Measurements from ENCODE around the gene MIOX.

Gene MIOX

GRCh38 chr22:50455201-50455600 lies 31.5 kb upstream of the MIOX start:
- no peak for DNase-seq

- no peak for DNase-seq
These were observed 30.6 kb upstream of the MIOX start for GRCh38 chr22:50456026-50456425.

GRCh38 chr22:50456466-50457234 lies 30.0 kb upstream of the MIOX start:
- no peak for DNase-seq

DNA sequence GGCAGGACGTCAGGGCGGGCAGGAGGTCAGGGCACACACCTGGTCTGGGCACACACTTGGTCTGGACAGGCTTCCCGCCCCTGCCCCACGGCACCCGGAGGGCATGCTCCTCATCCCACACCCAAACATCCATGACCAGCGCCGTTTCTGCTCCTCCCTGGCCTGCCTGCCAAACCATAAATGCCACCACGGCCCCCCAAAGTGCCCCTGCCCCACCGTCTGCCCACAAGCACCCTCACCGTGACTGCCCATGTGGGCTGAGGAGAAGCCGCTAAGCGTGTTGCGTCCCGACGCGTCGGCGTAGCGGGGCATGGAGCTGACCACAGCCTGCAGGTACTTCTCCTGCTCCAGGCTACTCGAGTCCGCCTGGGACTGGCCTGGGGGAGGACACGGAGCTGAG lies 27.6 kb upstream of the MIOX start:
- DNase-seq: no peak

DNA sequence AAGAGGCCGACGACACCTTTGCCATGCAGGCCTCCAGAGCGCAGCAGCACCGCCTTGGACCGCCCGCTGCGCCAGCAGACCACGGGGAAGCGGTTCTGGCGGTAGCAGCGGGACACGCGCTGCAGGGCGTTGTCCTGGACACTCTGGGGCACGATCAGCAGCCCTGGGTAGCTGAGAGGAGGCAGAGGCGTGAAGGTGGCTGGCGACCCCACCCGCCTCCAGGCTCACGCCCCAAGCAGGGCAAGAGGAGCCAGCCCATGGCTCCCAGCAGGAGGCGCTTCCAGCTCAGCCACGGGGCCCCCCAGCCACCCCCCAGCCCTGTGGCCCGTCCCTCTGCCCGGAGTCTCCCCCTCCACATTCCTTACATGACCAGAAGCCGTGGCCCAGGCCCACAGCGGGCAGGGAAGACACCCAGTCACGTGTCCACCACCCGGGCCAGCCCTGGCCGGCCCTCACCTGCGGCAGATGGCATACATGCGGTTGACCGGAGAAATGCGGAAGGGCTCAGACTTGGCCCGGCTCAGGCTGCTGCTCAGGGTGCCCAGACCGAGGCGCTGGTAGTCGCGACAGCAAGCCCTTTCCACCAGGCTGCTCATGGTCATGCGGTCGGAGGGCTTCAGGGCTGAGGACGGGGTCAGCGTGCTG lies 27.0 kb upstream of the MIOX start:
- no peak for DNase-seq

GRCh38 chr22:50460938-50461337 lies 25.7 kb upstream of the MIOX start:
- no peak for DNase-seq

DNA sequence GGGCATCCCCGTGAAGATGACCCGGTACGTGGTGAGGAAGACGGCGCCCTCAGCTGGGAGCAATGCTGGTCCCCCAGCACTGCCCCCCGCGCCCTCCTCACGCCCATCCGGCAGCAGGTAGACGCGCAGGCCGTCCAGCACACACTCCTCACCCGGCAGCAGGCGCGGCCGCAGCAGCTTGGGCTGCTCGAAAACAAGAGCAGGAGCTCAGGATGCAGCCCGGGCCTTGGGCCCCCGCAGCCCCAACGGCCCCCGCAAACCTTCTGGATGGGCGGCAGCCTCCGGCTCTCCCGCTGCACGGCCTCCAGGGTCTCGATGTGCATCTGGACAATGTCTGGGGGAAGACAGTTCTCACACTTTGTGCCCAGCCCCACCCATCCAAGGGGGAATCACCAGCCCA lies 25.1 kb upstream of the MIOX start:
- DNase-seq: no peak

DNA sequence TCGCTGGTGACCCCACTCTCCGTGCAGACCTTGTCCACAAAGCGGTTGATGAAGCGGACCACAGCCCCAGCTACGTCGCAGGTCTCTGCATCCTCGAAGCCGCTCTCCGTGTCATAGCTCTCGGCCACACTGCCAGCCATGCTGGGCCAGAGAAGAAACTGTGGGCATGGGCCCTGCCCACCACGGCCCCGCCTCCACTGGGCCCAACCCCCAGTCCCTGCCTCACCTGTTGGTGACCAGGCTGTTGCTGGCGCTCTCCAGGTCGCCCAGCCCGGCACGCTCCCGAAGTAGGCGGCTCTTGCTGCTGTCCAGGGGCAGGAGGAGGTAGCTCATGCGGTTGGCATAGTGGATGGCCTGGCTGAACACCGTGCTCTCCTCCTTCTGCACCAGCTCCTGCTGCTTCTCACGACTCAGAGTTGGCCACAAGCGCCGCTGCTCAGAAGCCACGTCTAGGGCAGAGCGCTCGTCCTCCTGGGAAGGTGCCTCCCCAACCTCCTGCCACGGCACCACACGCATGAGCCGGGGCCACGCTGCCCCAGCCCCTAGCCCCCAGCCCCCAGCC lies 24.6 kb upstream of the MIOX start:
- no peak for DNase-seq

DNA sequence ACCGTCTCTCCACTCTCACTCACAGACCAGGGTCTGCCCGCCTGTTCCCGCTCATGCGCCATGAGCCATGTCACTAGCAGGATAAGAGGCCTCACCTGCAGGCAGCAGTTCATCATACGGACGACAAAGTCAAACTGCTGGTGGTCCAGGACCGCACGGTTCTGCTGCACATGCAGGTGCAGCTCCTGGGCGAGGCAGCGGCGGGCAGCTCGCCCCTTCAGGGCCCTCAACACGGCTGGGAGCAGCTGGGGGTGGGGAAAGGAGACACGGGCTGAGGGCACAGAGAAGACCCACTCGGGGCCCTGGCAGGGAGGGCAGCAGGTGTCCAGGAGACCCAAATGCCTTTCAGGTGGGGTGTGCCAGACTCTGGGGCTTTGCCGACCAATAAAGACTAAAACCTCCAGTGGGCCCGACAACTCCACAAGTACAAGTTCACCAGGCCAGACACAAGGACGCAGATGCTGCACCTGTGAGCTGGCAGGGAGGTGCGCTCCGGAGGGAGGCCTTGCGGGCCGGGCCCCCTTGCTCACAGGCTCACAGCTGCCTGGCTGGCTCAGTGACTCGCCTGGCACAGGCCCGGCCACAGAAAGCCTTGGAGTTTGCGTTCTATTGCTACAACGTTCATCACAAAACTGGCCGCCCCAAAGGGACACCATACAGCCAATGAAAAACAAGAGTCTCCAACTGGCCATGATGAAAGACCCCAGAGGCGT lies 23.3 kb upstream of the MIOX start:
- no peak for DNase-seq

GRCh38 chr22:50464451-50464850 lies 22.2 kb upstream of the MIOX start:
- no peak for DNase-seq

DNA sequence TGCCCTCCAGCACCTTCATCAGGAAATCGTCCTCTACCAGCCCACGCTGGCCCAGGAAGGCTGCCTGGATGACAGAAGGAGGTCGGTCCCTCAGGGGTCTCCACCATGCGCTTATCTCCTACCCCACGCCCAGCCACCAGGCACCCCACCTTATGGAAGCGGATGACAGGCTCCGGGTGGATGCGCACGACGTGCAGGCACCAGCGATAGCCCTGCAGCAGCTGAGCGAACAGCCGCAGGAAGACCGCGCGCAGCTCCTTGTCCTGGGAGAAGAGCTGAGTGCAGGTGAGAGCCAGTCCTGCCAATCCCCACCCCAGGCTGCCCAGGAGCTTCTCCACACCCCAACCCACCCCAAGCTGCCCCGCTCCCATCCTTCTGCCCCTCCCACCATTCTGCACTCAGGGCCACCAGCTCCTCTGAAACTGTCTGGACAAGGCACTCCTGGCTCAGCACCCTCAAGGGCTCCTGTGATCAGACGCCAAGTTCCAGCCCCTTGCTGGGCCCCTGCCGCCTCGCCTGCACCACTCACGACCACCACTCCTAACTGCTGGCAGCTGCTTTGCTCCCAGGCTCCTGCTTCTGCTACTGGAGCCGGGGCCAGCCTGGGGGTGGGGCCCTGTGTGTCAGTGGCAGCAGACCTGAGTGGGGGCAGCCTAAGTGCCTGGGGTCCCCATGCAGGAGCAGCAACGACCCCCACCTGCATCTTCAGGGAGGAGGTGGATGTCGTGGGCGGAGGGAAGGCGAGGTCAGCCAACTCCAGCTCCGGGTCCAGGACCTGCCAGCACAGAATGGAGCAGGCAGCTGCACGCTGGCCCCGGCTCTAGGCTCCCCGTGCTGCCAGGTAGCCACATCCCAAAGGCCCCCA lies 21.4 kb upstream of the MIOX start:
- DNase-seq: no peak

DNA sequence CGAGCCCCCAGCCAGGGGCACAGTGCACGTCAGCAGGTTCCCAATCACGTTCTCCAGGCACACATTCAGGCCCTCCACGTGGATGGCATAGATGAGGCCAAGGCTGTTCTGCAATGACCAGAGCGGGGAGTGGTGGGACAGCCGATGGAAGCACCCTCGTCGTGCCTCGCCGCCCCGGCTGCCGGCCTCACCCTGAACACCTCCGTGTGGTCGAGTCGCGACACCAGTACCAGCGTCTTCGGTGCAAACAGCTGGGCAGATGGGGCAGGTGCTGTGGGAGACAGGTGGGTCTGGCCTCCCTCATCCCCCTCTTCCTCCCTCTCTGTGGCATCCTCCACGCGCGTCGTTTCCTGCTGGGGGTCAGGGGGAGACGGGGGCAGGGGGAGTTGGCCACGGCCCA lies 19.3 kb upstream of the MIOX start:
- DNase-seq: no peak

DNA sequence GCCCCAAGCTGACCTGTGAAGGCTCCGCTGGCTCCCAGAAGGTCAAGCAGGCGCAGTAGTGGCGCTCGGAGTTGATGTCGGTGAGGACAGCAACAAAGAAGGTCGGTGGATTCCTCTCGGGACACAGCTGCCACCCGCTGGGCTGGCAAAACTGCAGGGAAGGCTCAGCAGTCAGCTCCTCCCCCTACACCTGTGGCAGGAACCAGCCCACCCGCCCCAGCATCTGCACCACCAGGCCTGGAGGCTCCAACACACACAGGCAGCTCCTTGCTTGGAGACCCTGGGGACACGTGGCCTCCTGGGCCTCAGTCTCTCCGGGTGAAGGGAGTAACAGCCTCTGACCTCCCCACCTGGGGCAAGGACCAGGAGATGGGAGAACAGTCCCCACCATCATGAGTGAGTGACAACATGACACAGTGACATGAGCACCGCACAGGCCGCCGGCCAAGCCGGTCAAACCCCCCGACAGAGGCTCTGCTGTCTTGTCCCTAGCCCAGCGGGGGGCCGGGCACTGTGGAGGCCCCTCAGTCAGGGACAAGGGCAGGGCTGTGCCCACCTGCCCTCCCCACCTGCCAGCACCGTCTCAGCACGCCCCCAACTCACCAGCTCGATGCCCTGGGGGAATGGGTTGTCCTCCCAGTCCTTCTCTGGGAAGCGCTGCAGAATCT lies 18.8 kb upstream of the MIOX start:
- DNase-seq: no peak

GRCh38 chr22:50468626-50469025 lies 18.0 kb upstream of the MIOX start:
- DNase-seq: no peak

- DNase-seq: peak; percentile 46
These were observed 17.0 kb upstream of the MIOX start for GRCh38 chr22:50469377-50470305.

- DNase-seq: no peak
These were observed 16.2 kb upstream of the MIOX start for GRCh38 chr22:50470491-50470890.

GRCh38 chr22:50471197-50471847 lies 15.3 kb upstream of the MIOX start:
- no peak for DNase-seq

GRCh38 chr22:50471962-50472361 lies 14.7 kb upstream of the MIOX start:
- no peak for DNase-seq

GRCh38 chr22:50473088-50473487 lies 13.6 kb upstream of the MIOX start:
- DNase-seq: no peak

DNA sequence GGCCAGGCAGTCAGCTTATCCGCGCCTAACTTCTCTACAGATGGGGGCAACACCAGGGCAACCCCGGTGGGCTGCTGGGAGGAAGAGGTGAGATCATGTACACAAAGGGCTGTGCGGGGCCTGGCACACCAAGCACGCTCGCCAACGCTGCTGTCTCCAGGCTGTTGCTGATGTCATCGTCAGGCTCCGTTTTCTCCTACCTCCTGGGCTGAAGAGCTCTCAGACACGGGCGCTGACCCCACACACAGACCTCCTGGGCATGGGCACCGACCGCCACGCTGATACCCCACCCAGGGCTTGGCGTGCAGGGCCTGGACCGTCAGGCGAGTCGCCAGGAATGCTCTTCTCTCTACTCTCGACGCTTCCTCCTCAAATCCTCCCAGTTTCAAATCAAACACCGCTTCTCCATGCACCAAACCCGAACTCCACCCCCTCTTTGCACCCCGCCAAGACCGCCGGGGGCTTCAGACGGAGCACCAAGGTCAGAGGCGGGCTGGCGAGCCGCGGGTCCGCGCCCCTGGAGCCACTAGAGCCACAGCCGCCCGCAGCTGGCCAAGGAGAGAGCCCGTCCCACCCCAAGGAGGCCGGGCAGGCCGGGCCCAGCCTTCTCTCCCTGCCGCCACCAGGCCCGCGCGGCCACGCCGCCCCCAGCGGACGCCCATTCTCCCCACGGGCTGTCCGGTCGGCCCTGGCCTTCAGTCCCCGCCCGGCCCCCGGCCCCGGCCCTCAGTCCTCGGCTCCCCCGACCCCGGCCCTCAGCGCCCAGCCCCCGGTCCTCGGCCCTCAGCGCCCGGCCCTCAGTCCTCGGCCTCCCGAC lies 12.6 kb upstream of the MIOX start:
- no peak for DNase-seq

Measured in SIG-M5 (cell line).